Suprapubic skin (tissue), 3 donors: ENCODE measurements around the gene TNS3.

Experiments used
- POLR2AphosphoS5 ChIP-seq, 3 donors: sonication (generic); formaldehyde crosslinking; IDR thresholded peaks; one replicate each; pipeline ENCODE4 v1.6.1; 2017; ENCODE audit warnings: antibody characterized with exemption in 3 of 3
- TF ChIP-seq, protein P1 (sequence below), 2 donors: fragments of 200-600 bp in 1 of 2; fragments of 450-650 bp in 1 of 2; sonication (generic) in 1 of 2; IDR thresholded peaks; one replicate each; pipeline ENCODE4 v1.5.1; 2016 to 2019; ENCODE audit warnings: antibody characterized with exemption in 2 of 2, mild to moderate bottlenecking in 1 of 2, moderate library complexity in 1 of 2

DNA sequence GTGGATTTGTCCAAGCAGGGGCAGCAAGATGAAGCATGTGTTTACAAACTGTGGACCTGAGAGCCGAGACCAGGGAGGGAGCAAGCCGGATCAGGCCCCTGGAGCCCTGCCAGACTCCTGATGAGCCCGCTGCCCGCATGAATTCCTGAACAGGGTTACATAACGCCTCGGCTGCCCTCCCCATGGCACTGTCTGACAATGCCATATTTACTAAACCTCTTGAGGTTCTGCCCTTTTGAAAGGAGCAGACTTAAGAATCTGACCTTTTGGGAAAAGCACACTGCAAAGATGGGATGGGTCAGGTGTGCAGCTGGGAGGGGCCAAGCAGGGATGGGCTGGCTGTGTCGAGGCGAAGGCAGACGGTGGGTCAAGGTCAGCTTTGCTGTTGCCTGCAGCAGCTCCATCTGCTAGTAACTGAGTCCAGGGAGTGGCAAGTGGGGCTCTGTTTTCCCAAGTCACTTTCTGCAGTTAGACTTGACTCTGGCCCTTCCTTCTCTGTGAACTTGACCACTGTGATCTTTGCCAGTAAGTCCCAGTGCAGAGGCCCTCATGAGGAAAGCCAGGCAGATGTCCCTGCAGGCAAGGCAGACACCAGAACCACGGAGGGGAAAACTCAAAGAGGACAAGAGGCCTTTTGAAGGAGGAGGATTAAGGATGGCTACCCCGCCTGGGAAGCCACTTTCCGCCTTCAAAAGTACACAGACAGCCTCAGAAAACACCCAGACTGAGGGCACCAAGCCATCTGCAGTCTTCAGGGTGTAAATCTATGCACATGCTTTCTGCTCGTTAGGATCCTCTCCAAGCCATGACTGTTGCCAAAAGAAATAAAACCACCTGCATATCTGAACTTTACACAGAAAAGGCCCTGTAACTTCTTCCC lies 175.8 kb downstream of the TNS3 start:
- TF ChIP-seq POLR2AphosphoS5 (IDR thresholded peaks at IDR 0.05) = no peak
- TF ChIP-seq, protein P1, sequence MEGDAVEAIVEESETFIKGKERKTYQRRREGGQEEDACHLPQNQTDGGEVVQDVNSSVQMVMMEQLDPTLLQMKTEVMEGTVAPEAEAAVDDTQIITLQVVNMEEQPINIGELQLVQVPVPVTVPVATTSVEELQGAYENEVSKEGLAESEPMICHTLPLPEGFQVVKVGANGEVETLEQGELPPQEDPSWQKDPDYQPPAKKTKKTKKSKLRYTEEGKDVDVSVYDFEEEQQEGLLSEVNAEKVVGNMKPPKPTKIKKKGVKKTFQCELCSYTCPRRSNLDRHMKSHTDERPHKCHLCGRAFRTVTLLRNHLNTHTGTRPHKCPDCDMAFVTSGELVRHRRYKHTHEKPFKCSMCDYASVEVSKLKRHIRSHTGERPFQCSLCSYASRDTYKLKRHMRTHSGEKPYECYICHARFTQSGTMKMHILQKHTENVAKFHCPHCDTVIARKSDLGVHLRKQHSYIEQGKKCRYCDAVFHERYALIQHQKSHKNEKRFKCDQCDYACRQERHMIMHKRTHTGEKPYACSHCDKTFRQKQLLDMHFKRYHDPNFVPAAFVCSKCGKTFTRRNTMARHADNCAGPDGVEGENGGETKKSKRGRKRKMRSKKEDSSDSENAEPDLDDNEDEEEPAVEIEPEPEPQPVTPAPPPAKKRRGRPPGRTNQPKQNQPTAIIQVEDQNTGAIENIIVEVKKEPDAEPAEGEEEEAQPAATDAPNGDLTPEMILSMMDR (IDR thresholded peaks at IDR 0.05) = no peak
